ENCODE data around the gene AKAP10. TPM values are rescaled to one million over a fixed set of nuclear protein-coding genes. Genes with fewer than 3 reads are reported as not detected.
A peak's percentile ranks its signal among the peaks of the same experiment; 100 is the strongest.
"Not testable (repeated sequence)": the region's sequence is repeated elsewhere in the genome, so short reads cannot be mapped to it uniquely, and the experiment has no call there.

The AKAP10 gene
- total RNA-seq, 1 donor from 2014 or later = 15.5 TPM

GRCh38 chr17:19883537-19884215, 94.0 kb downstream of the AKAP10 start:
- peak; percentile 32 for ATAC-seq
- intact Hi-C loops (cut with micrococcal nuclease) = no loop called here
- no peak for DNase-seq

- intact Hi-C loops (cut with micrococcal nuclease) = no loop called here
- no peak for ATAC-seq
- no peak for DNase-seq
Measured at GRCh38 chr17:19880393-19880792, 97.2 kb downstream of the AKAP10 start.

GRCh38 chr17:19877364-19877945, 100.2 kb downstream of the AKAP10 start:
- intact Hi-C loops (cut with micrococcal nuclease) = no loop called here
- ATAC-seq = no peak
- DNase-seq = no peak

GRCh38 chr17:19876529-19877161, 101.0 kb downstream of the AKAP10 start:
- peak; percentile 73 for DNase-seq
- intact Hi-C loops (cut with micrococcal nuclease) = no loop called here
- peak; percentile 90 for ATAC-seq

GRCh38 chr17:19874256-19874655, 103.4 kb downstream of the AKAP10 start:
- intact Hi-C loops (cut with micrococcal nuclease) = no loop called here
- no peak for DNase-seq

GRCh38 chr17:19873346-19873745, 104.3 kb downstream of the AKAP10 start:
- intact Hi-C loops (cut with micrococcal nuclease) = no loop called here
- ATAC-seq = no peak
- DNase-seq = no peak

More at GRCh38 chr17:19874256-19874655, 103.4 kb downstream of the AKAP10 start:
- no peak for ATAC-seq

- ATAC-seq (no peak), DNase-seq (no peak)
- intact Hi-C loops (cut with micrococcal nuclease) = no loop called here
Measured at GRCh38 chr17:19868079-19868395, 109.6 kb downstream of the AKAP10 start.

GRCh38 chr17:19867329-19868078, 110.1 kb downstream of the AKAP10 start, which contains the start of gene ULK2:
Gene ULK2, minus strand, starts transcription at chr17:19867936. Its CDS starts 519 bp downstream, at chr17:19867417.
- intact Hi-C loops (cut with micrococcal nuclease) = no loop called here
- peak; percentile 82 for DNase-seq
- ATAC-seq = peak; percentile 86

- intact Hi-C loops (cut with micrococcal nuclease) = no loop called here
- ATAC-seq (peak; percentile 87), DNase-seq (peak; percentile 86)
Measured at GRCh38 chr17:19867079-19867328, 110.6 kb downstream of the AKAP10 start.

- intact Hi-C loops (cut with micrococcal nuclease) = no loop called here
- no peak for DNase-seq
- ATAC-seq = no peak
Measured at GRCh38 chr17:19865021-19865420, 112.6 kb downstream of the AKAP10 start.

- intact Hi-C loops (cut with micrococcal nuclease); ATAC-seq; DNase-seq: not testable (repeated sequence)
Measured at GRCh38 chr17:19860647-19861177, 116.9 kb downstream of the AKAP10 start.

GRCh38 chr17:19857640-19858039, 120.0 kb downstream of the AKAP10 start:
- DNase-seq (no peak), ATAC-seq (no peak)
- intact Hi-C loops (cut with micrococcal nuclease) = no loop called here

Other genes with a start within 250 kb of the AKAP10 start
- not detected for gene ALDH3A1, start 229.5 kb downstream of the AKAP10 start, total RNA-seq
- 17.7 TPM for gene ULK2, start 109.9 kb downstream of the AKAP10 start, total RNA-seq
- 10.3 TPM for gene SPECC1, start 31.5 kb upstream of the AKAP10 start, total RNA-seq

Data from left ventricle myocardium superior (tissue), 1 donor.